Measurements from ENCODE around the gene CHRNA9.

Gene CHRNA9

GRCh38 chr4:40394236-40394635 is 59.1 kb downstream of the CHRNA9 start:
- DNase-seq = no peak

GRCh38 chr4:40395166-40395900 is 60.2 kb downstream of the CHRNA9 start:
- DNase-seq = no peak

- DNase-seq = no peak
Observed at GRCh38 chr4:40395908-40396793, 61.0 kb downstream of the CHRNA9 start.

GRCh38 chr4:40399578-40399977 is 64.4 kb downstream of the CHRNA9 start:
- DNase-seq = no peak

GRCh38 chr4:40401096-40401495 is 66.0 kb downstream of the CHRNA9 start:
- no peak for DNase-seq

GRCh38 chr4:40401631-40402030 is 66.5 kb downstream of the CHRNA9 start:
- DNase-seq = no peak

- DNase-seq = no peak
Observed at GRCh38 chr4:40402556-40402955, 67.4 kb downstream of the CHRNA9 start.

- no peak for DNase-seq
Observed at GRCh38 chr4:40403081-40403480, 67.9 kb downstream of the CHRNA9 start.
